ENCODE measurements around the gene COL27A1.

GRCh38 chr9:114138552-114138971 lies 16.8 kb upstream of the COL27A1 start:
- no peak for TF ChIP-seq POLR2AphosphoS5 (IDR thresholded peaks at IDR 0.05; ENCODE audit: low read depth, low read length)
- no peak for TF ChIP-seq POLR2A (IDR thresholded peaks at IDR 0.05; ENCODE audit: low read depth, low read length)
- no peak for TF ChIP-seq TAF1 (IDR thresholded peaks at IDR 0.05; ENCODE audit: borderline replicate concordance, low read depth, low read length)

Data from GM12892 (cell line).